BLaER1 (cell line): Measurements from ENCODE around the gene VAMP8.
"Not testable (repeated sequence)": the region's sequence is repeated elsewhere in the genome, so short reads cannot be mapped to it uniquely, and the experiment has no call there.

ENCODE experiments used
- H3K27ac ChIP-seq: shearing (Covaris generic); formaldehyde crosslinking; 2 replicates; pipeline ENCODE4 v1.8.1; 2022
- H3K27me3 ChIP-seq: shearing (Covaris generic); formaldehyde crosslinking; 2 replicates; pipeline ENCODE4 v1.8.1; 2022
- H3K36me3 ChIP-seq: shearing (Covaris generic); formaldehyde crosslinking; 2 replicates; pipeline ENCODE4 v1.8.1; 2022
- H3K4me1 ChIP-seq: shearing (Covaris generic); formaldehyde crosslinking; 2 replicates; pipeline ENCODE4 v1.8.1; 2022
- H3K4me2 ChIP-seq: shearing (Covaris generic); formaldehyde crosslinking; 2 replicates; pipeline ENCODE4 v1.8.1; 2022
- H3K4me3 ChIP-seq: shearing (Covaris generic); formaldehyde crosslinking; 2 replicates; pipeline ENCODE4 v1.8.1; 2022
- H3K9ac ChIP-seq: shearing (Covaris generic); formaldehyde crosslinking; 2 replicates; pipeline ENCODE4 v1.8.1; 2022
- H3K9me3 ChIP-seq: shearing (Covaris generic); formaldehyde crosslinking; 2 replicates; pipeline ENCODE4 v1.8.1; 2022
- H4K20me1 ChIP-seq: shearing (Covaris generic); formaldehyde crosslinking; 2 replicates; pipeline ENCODE4 v1.8.1; 2022
- Cebpa-rat ChIP-seq: shearing (Covaris generic); IDR thresholded peaks from 2 replicates; pipeline ENCODE4 v1.8.1; 2022

VAMP8 gene

DNA sequence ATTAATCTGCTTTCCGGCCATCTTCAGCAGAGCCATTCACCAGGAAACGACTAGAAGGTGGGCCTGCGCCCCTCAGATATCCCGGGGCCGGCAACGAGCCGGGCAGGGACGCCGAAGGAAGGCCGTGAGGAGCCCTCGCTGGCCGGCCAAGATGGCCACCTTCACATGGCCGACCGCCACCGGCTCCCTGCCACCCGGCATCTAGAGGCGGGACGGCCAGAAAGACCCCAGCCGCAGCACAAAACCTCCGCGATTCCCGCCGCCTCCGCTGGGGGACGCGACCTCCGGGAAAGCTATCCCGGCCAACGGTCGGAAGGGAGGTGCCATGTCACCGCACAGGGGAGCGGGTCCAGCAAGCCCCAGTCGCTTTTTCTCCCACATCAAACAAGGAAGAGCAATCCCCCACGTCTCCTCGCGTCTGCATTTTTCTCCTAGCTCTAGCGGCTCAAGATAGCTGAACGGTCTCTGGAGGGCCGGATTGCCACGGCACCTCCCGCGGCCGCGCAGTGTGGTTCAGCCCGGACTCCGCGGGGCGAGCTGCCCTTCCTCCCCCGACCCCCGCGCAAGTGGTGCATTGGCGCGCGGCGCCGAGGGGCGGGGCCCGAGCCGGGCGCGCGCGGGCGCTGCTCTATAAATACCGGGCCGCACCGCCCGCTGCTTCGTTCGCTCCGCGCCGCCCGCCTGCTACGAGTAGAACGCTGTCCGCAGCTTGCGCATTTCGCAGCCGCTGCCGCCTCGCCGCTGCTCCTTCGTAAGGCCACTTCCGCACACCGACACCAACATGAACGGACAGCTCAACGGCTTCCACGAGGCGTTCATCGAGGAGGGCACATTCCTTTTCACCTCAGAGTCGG is 38.7 kb upstream of the VAMP8 start, which contains the start of gene MAT2A:
Gene MAT2A, plus strand, starts transcription at position 662 of the 854 bp plus-strand sequence. Its CDS starts 120 bp downstream, at position 782.
- Histone ChIP-seq H3K4me3 (peak within 1 kb of the TSS; percentile 73), H3K9me3 (no peaks in the 10 kb centered on the region), H3K27me3 (no peaks in the 10 kb centered on the region), H3K36me3 (peaks cover 40% of the 10 kb centered on the region), H4K20me1 (peaks cover 46% of the 10 kb centered on the region), H3K4me2 (peak within 1 kb of the TSS; percentile 93), H3K27ac (peak within 1 kb of the TSS; percentile 100), H3K4me1 (peaks cover 68% of the 10 kb centered on the region), H3K9ac (peak within 1 kb of the TSS; percentile 100)
- TF ChIP-seq Cebpa-rat, result no peak

GRCh38 chr2:85539361-85540132 is 37.8 kb upstream of the VAMP8 start:
- Histone ChIP-seq H4K20me1 (peaks cover 54% of the 10 kb centered on the region), H3K4me1 (peaks cover 61% of the 10 kb centered on the region), H3K9me3 (no peaks in the 10 kb centered on the region), H3K27me3 (no peaks in the 10 kb centered on the region), H3K4me2 (peak overlapping the region; percentile 92), H3K4me3 (peak overlapping the region; percentile 73), H3K9ac (peak overlapping the region; percentile 100), H3K27ac (peak overlapping the region; percentile 100), H3K36me3 (peaks cover 48% of the 10 kb centered on the region)
- TF ChIP-seq Cebpa-rat, result no peak

DNA sequence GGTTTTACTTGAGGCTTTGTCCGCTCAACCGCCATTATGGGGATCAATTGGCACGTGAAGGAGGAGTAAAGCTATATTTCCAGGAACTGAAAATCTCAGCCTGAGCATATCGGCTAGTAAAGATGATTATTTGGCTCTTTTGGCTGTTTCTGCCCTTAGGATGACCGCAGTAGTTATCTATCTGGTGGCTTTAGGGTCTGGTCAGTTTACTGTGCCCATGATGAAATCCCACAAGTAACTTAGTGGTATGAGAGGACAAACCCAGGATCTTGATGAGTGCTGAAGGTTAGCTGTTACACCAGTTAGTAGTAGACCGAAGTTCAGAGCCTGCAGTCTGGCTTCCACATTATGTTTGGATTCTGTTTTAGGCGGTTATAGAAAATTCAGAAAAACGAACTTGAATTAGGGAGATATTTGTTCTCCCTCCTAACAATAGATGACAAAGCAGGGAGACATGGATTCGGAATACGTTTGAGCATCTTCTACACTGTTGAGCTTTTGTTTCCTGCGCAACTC is 37.2 kb upstream of the VAMP8 start:
- peaks cover 55% of the 10 kb centered on the region for H3K36me3 ChIP-seq
- H3K4me2 ChIP-seq, result peak overlapping the region; percentile 92
- H3K27me3 ChIP-seq, result no peaks in the 10 kb centered on the region
- peaks cover 60% of the 10 kb centered on the region for H4K20me1 ChIP-seq
- TF ChIP-seq Cebpa-rat, result no peak
- peaks cover 55% of the 10 kb centered on the region for H3K4me1 ChIP-seq
- H3K4me3 ChIP-seq, result peak overlapping the region; percentile 73
- peak overlapping the region; percentile 100 for H3K9ac ChIP-seq
- H3K9me3 ChIP-seq, result no peaks in the 10 kb centered on the region
- H3K27ac ChIP-seq, result peak overlapping the region; percentile 100

- Histone ChIP-seq H3K27me3 (no peaks in the 10 kb centered on the region), H4K20me1 (peaks cover 71% of the 10 kb centered on the region), H3K4me2 (peak overlapping the region; percentile 92), H3K9ac (peak overlapping the region; percentile 100), H3K27ac (peak overlapping the region; percentile 100; the same call in 1 of the 2 replicates), H3K9me3 (no peaks in the 10 kb centered on the region), H3K36me3 (peaks cover 66% of the 10 kb centered on the region), H3K4me3 (peak overlapping the region; percentile 73), H3K4me1 (peaks cover 44% of the 10 kb centered on the region)
- TF ChIP-seq Cebpa-rat, result no peak
These were observed 36.1 kb upstream of the VAMP8 start for GRCh38 chr2:85541262-85541661.

DNA sequence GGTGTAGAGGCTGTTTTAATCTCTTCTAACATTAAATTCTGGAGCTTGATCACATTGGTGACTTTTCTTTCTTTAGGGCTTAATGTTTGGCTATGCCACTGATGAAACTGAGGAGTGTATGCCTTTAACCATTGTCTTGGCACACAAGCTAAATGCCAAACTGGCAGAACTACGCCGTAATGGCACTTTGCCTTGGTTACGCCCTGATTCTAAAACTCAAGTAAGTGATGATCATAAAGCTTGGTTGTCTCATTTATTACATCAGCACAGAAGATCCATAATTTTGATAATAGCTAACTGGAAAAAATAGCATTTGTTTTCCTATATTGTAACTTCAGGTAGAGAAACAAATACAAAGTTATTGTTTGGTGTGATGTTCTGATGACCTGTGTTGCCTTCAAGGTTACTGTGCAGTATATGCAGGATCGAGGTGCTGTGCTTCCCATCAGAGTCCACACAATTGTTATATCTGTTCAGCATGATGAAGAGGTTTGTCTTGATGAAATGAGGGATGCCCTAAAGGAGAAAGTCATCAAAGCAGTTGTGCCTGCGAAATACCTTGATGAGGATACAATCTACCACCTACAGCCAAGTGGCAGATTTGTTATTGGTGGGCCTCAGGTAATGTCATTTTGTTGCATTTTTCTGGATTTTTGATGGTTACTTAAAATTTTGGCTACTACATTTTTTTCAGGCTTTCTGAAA is 35.5 kb upstream of the VAMP8 start:
- Histone ChIP-seq H3K36me3 (peaks cover 72% of the 10 kb centered on the region), H3K4me3 (peak overlapping the region; percentile 73), H3K9me3 (no peaks in the 10 kb centered on the region), H3K4me2 (peak overlapping the region; percentile 92), H3K9ac (peak overlapping the region; percentile 100; the same call in 1 of the 2 replicates), H3K27me3 (no peaks in the 10 kb centered on the region), H3K4me1 (peaks cover 38% of the 10 kb centered on the region), H3K27ac (no peak overlapping the region), H4K20me1 (peaks cover 78% of the 10 kb centered on the region)
- no peak for TF ChIP-seq Cebpa-rat

DNA sequence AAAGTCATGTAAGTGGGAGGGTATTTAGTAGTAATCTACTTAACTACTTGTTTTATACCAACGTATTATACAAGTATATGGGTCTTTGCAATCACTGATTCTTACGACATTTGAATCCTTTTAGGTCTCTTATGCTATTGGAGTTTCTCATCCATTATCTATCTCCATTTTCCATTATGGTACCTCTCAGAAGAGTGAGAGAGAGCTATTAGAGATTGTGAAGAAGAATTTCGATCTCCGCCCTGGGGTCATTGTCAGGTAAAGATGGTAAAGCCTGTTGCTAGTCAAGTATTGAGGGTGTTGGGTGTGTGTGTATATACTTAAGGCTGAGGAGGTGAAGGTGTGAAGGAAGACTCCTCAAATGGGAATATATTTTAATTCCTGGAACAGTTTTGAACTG is 34.6 kb upstream of the VAMP8 start:
- H3K4me3 ChIP-seq, result no peak overlapping the region
- no peak overlapping the region for H3K27ac ChIP-seq
- H3K9ac ChIP-seq, result no peak overlapping the region
- H3K27me3 ChIP-seq, result no peaks in the 10 kb centered on the region
- H3K36me3 ChIP-seq, result peaks cover 76% of the 10 kb centered on the region
- H3K4me1 ChIP-seq, result peaks cover 30% of the 10 kb centered on the region
- H4K20me1 ChIP-seq, result peaks cover 86% of the 10 kb centered on the region
- no peaks in the 10 kb centered on the region for H3K9me3 ChIP-seq
- no peak for TF ChIP-seq Cebpa-rat
- H3K4me2 ChIP-seq, result peak overlapping the region; percentile 92

DNA sequence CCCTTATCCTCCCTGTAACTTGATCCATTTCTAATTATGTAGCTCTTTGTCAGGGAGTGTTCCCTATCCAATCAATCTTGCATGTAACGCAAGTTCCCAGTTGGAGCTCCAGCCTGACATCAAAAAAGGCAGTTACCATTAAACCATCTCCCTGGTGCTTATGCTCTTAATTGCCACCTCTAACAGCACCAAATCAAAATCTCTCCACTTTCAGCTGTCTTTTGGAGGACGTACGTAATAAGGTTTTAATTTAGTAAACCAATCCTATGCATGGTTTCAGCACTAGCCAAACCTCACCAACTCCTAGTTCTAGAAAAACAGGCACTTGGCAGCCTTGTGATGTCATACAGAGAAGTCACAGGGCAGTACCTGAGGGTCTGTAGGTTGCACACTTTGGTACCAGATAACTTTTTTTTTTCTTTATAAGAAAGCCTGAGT is 33.1 kb upstream of the VAMP8 start:
- Histone ChIP-seq H3K36me3 (peaks cover 85% of the 10 kb centered on the region), H4K20me1 (peaks cover 87% of the 10 kb centered on the region)
- H3K4me3 ChIP-seq, result not testable (repeated sequence)

GRCh38 chr2:85544915-85545779 is 32.2 kb upstream of the VAMP8 start:
- not testable (repeated sequence) for H3K9ac ChIP-seq, H3K27me3 ChIP-seq, H3K4me2 ChIP-seq, H3K4me3 ChIP-seq, H3K27ac ChIP-seq, H3K9me3 ChIP-seq
- Histone ChIP-seq H4K20me1 (peaks cover 78% of the 10 kb centered on the region), H3K36me3 (peaks cover 89% of the 10 kb centered on the region), H3K4me1 (peaks cover 37% of the 10 kb centered on the region)

More for the DNA sequence above, 33.1 kb upstream of the VAMP8 start:
- H3K4me1 ChIP-seq, result peaks cover 30% of the 10 kb centered on the region
- H3K27ac ChIP-seq, H3K27me3 ChIP-seq, H3K9me3 ChIP-seq, H3K9ac ChIP-seq, H3K4me2 ChIP-seq: not testable (repeated sequence)

- TF ChIP-seq Cebpa-rat, result no peak
- Histone ChIP-seq H3K36me3 (peaks cover 89% of the 10 kb centered on the region), H3K9me3 (no peaks in the 10 kb centered on the region), H3K4me2 (no peak overlapping the region), H3K4me1 (peaks cover 42% of the 10 kb centered on the region), H3K27ac (no peak overlapping the region), H3K27me3 (no peaks in the 10 kb centered on the region), H4K20me1 (peaks cover 72% of the 10 kb centered on the region), H3K4me3 (no peak overlapping the region), H3K9ac (no peak overlapping the region)
These were observed 31.6 kb upstream of the VAMP8 start for GRCh38 chr2:85545780-85546240.
